Suprapubic skin (tissue), 4 donors: ENCODE data around the gene PLOD1.

Experiments
- CTCF ChIP-seq, 2 donors: fragments of 200-600 bp in 1 of 2; fragments of 450-650 bp in 1 of 2; sonication (generic) in 1 of 2; IDR thresholded peaks; one replicate each; pipeline ENCODE4 v1.5.1; 2016 to 2019; ENCODE audit warnings: antibody characterized with exemption in 2 of 2, mild to moderate bottlenecking in 1 of 2, moderate library complexity in 1 of 2
- POLR2A ChIP-seq, 2 donors: fragments of 450-650 bp; IDR thresholded peaks; one replicate each; pipeline ENCODE4 v1.6.1; 2017; ENCODE audit warnings: antibody characterized with exemption in 2 of 2, mild to moderate bottlenecking in 2 of 2, moderate library complexity in 2 of 2
- POLR2AphosphoS5 ChIP-seq, 3 donors: sonication (generic); formaldehyde crosslinking; IDR thresholded peaks; one replicate each; pipeline ENCODE4 v1.6.1; 2017; ENCODE audit warnings: antibody characterized with exemption in 3 of 3

DNA sequence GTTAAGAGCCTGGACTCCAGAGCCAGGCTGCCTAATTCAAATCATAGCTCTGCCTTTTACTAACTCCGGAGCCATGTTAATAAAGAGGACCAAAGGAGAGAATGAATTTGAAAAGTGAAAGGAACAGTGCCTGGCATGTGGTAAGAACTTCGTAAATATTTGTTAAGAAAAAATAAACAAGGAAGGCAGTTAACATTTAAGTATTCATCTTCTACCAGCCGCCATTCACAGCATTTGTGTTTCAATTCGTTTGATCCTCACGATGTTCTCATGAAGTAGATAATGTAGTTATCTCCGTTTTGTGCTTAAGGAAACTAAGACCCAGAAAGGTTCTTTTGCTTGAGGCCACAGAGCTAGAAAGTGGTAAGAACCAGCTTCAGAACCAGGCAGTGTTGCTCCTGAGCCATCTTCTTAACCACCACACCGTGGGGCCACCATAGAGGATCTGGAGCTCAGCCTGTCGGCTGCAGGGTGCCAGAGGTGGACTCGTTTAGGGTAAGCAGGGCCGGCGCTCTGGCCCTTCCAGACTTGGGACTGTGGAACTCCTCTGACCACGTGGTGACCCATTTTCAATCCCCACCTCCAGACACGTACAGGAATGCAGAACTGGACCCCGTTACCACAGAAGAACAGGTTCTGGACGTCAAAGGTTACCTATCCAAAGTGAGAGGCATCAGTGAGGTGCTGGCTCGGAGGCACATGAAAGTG is 57.6 kb downstream of the PLOD1 start:
- no peak for TF ChIP-seq CTCF (IDR thresholded peaks at IDR 0.05)
- no peak for TF ChIP-seq POLR2AphosphoS5 (IDR thresholded peaks at IDR 0.05)
- TF ChIP-seq POLR2A (IDR thresholded peaks at IDR 0.05), result no peak
